GM23338 (cell line): Measurements from ENCODE around the gene INHBB. TPM values are rescaled to one million over a fixed set of nuclear protein-coding genes. Genes with fewer than 3 reads are reported as not detected.

Source experiments
- ATAC-seq: fragments of 200-7000 bp; cut with Tn5 transposase; 3 replicates; pipeline ENCODE4 v1.9.1; 2020
- DNase-seq: peaks from one replicate; pipeline ENCODE4 v3.0.0-alpha.2; 2015; ENCODE audit warnings: low spot score
- H2AFZ ChIP-seq: fragments of 200-600 bp; sonication (generic); 2 replicates; pipeline ENCODE4 v1.8.0; 2016; ENCODE audit warnings: antibody characterized with exemption, mild to moderate bottlenecking, moderate library complexity
- H3F3A ChIP-seq: fragments of 200-600 bp; sonication (generic); replicated peaks from 2 replicates; pipeline ENCODE4 v1.8.0; 2017; ENCODE audit warnings: antibody characterized with exemption, mixed run types, low read depth
- H3K27ac ChIP-seq: fragments of 200-600 bp; sonication (generic); 2 replicates; pipeline ENCODE4 v1.6.1; 2016; ENCODE audit warnings: low read depth
- H3K27me3 ChIP-seq: fragments of 200-600 bp; sonication (generic); 2 replicates; pipeline ENCODE4 v1.8.0; 2016; ENCODE audit warnings: mild to moderate bottlenecking, mixed run types, moderate library complexity; ENCODE audit not compliant: insufficient read depth
- H3K36me3 ChIP-seq: fragments of 200-600 bp; sonication (generic); 2 replicates; pipeline ENCODE4 v1.8.0; 2016; ENCODE audit warnings: mild to moderate bottlenecking; ENCODE audit not compliant: insufficient read depth
- H3K4me1 ChIP-seq: fragments of 200-600 bp; sonication (generic); 2 replicates; pipeline ENCODE4 v1.8.0; 2016; ENCODE audit warnings: mild to moderate bottlenecking, moderate library complexity; ENCODE audit not compliant: insufficient read depth
- H3K4me2 ChIP-seq: fragments of 200-600 bp; sonication (generic); 2 replicates; pipeline ENCODE4 v1.7.1; 2017; ENCODE audit warnings: mixed run types
- H3K4me3 ChIP-seq: fragments of 200-600 bp; sonication (generic); 2 replicates; pipeline ENCODE4 v1.6.1; 2016; ENCODE audit warnings: mixed run types
- H3K79me2 ChIP-seq: fragments of 200-600 bp; sonication (generic); replicated peaks from 2 replicates; pipeline ENCODE4 v1.8.0; 2017; ENCODE audit warnings: mild to moderate bottlenecking; ENCODE audit not compliant: insufficient read depth
- H3K9me2 ChIP-seq: fragments of 200-600 bp; sonication (generic); 2 replicates; pipeline ENCODE4 v1.8.0; 2017; ENCODE audit not compliant: insufficient read depth
- H4K20me1 ChIP-seq: fragments of 200-600 bp; sonication (generic); replicated peaks from 2 replicates; pipeline ENCODE4 v1.8.0; 2017; ENCODE audit warnings: mild to moderate bottlenecking; ENCODE audit not compliant: insufficient read depth
- H3K27ac Mint-ChIP-seq: 2 replicates; pipeline ENCODE4 v1.8.0; 2020; ENCODE audit warnings: inconsistent platforms, mild to moderate bottlenecking, moderate library complexity, mixed read lengths
- H3K27me3 Mint-ChIP-seq: 3 replicates; pipeline ENCODE4 v1.8.0; 2022; ENCODE audit warnings: low read depth, mild to moderate bottlenecking, moderate library complexity, mixed read lengths, inconsistent platforms; ENCODE audit not compliant: insufficient read depth, poor library complexity
- H3K36me3 Mint-ChIP-seq: 3 replicates; pipeline ENCODE4 v1.8.0; 2021; ENCODE audit warnings: low read depth, mild to moderate bottlenecking, inconsistent platforms, moderate library complexity, mixed read lengths
- H3K4me1 Mint-ChIP-seq: 3 replicates; pipeline ENCODE4 v1.8.0; 2020; ENCODE audit warnings: mild to moderate bottlenecking, inconsistent platforms, mixed read lengths
- H3K4me3 Mint-ChIP-seq: 3 replicates; pipeline ENCODE4 v1.8.0; 2021; ENCODE audit warnings: moderate library complexity, mild to moderate bottlenecking, inconsistent platforms, mixed read lengths
- H3K9me3 Mint-ChIP-seq: 3 replicates; pipeline ENCODE4 v1.8.0; 2020; ENCODE audit warnings: moderate library complexity, mild to moderate bottlenecking, inconsistent platforms, mixed read lengths
- CREB1 ChIP-seq: fragments of 250-450 bp; sonication (Bioruptor Pico); IDR thresholded peaks from 2 replicates; pipeline ENCODE4 v1.5.0; 2020; ENCODE audit warnings: low read depth, mild to moderate bottlenecking, moderate library complexity
- EZH2phosphoT487 ChIP-seq: fragments of 200-600 bp; sonication (generic); IDR thresholded peaks from one replicate; pipeline ENCODE4 v1.8.1; 2018; ENCODE audit warnings: antibody characterized with exemption; ENCODE audit not compliant: unreplicated experiment
- JUNB ChIP-seq: IDR thresholded peaks from one replicate; pipeline ENCODE4 v1.6.1; 2016; ENCODE audit warnings: antibody characterized with exemption; ENCODE audit not compliant: unreplicated experiment
- NANOG ChIP-seq: IDR thresholded peaks from 2 replicates; pipeline ENCODE4 v1.6.1; 2016; ENCODE audit warnings: antibody characterized with exemption, borderline replicate concordance
- POLR2AphosphoS5 ChIP-seq: IDR thresholded peaks from 2 replicates; pipeline ENCODE4 v1.6.1; 2016; ENCODE audit warnings: antibody characterized with exemption, low read depth
- polyA plus RNA-seq: library from polyadenylated mRNA; unstranded; fragments of >200 nt; fragmentation: Nextera tagmentation; extraction: Ambion mirVana; gene quantifications from 2 replicates; pipeline ENCODE4 v1.2.1, GENCODE V29; 2016
- total RNA-seq: library from RNA; depleted of rRNA; stranded (reverse); fragments of >200 nt; shearing (Covaris generic); gene quantifications from 2 replicates; pipeline ENCODE4 v1.2.3, GENCODE V29; 2014
- TF ChIP-seq, protein P1 (sequence below): IDR thresholded peaks from 2 replicates; pipeline ENCODE4 v1.6.1; 2016; ENCODE audit warnings: antibody characterized with exemption
- TF ChIP-seq, protein P2 (sequence below), 2 experiments: fragments of 200-600 bp in 1 of 2; sonication (generic) in 1 of 2; conservative IDR thresholded peaks; 2 replicates each; pipeline versions ENCODE4 v1.5.1 to v1.6.1; 2016 to 2017; ENCODE audit warnings: antibody characterized with exemption in 2 of 2, low read depth in 2 of 2, mild to moderate bottlenecking in 2 of 2, moderate library complexity in 1 of 2
- TF ChIP-seq, protein P3 (sequence below): fragments of 250-450 bp; sonication (Bioruptor Pico); IDR thresholded peaks from 2 replicates; pipeline ENCODE4 v1.5.0; 2020; ENCODE audit warnings: mild to moderate bottlenecking, moderate library complexity

INHBB gene
- total and polyA plus RNA-seq, 2 experiments from 2014 or later, result 0.21 TPM; not detected in 1

DNA sequence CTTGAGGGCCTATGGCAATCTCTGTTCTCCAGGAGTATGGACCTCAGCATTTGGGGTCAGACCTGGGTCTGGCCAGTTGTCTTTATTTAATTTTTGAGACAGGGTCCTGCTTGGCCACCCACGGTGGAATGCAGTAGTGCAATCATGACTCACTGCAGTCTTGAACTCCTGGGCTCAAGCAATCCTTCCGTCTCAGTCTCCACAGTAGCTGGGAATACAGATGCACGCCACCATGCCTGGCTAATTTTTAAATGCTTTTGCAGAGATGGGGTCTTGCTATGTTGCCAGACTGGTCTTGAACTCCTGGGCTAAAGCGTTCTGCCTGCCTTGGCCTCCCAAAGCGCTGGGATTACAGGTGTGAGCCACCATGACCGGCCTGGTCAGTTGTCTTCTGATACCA is 46.4 kb upstream of the INHBB start:
- Histone ChIP-seq H3K4me3 (no peak overlapping the region), H3K27ac (no peak overlapping the region), H2AFZ (no peak overlapping the region), H3K36me3 (no peaks in the 10 kb centered on the region), H4K20me1 (no peaks in the 10 kb centered on the region), H3K27me3 (no peaks in the 10 kb centered on the region), H3K4me1 (no peaks in the 10 kb centered on the region), H3F3A (no peaks in the 10 kb centered on the region), H3K79me2 (no peaks in the 10 kb centered on the region), H3K4me2 (no peak overlapping the region), H3K9me2 (no peaks in the 10 kb centered on the region)
- no peak overlapping the region for H3K27ac Mint-ChIP-seq
- ATAC-seq (no peak), DNase-seq (no peak)
- no peak overlapping the region for H3K4me3 Mint-ChIP-seq
- H3K9me3 Mint-ChIP-seq, result no peaks in the 10 kb centered on the region
- H3K4me1 Mint-ChIP-seq, result peaks cover 4% of the 10 kb centered on the region; the same call in 2 of the 3 replicates
- TF ChIP-seq POLR2AphosphoS5, result no peak
- TF ChIP-seq, protein P1, sequence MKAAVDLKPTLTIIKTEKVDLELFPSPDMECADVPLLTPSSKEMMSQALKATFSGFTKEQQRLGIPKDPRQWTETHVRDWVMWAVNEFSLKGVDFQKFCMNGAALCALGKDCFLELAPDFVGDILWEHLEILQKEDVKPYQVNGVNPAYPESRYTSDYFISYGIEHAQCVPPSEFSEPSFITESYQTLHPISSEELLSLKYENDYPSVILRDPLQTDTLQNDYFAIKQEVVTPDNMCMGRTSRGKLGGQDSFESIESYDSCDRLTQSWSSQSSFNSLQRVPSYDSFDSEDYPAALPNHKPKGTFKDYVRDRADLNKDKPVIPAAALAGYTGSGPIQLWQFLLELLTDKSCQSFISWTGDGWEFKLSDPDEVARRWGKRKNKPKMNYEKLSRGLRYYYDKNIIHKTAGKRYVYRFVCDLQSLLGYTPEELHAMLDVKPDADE, result no peak
- H3K27me3 Mint-ChIP-seq, result peaks cover 4% of the 10 kb centered on the region
- H3K36me3 Mint-ChIP-seq, result no peaks in the 10 kb centered on the region

DNA sequence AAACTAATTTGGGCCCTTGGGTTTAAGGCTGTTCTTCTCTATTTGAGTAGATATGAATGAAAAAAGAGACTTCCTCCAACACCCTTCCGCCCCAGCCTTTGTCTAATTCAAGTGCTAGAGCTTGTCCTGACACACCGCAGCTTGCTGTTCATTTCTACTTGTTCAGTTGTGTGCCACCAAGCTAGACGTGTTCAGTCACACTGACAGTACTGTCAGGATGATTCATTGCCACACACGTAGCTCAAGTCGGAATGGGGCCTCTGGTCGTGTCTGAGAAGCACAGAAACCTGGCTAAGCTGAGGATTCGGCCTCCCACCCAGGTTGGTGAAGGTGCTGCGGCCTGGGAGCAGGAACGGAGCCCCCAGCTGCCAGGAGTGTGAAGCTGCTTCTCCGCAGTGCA is 45.6 kb upstream of the INHBB start:
- Mint-ChIP-seq H3K9me3 (no peaks in the 10 kb centered on the region), H3K27ac (no peak overlapping the region), H3K36me3 (no peaks in the 10 kb centered on the region), H3K4me1 (peaks cover 4% of the 10 kb centered on the region; the same call in 2 of the 3 replicates), H3K27me3 (peaks cover 7% of the 10 kb centered on the region), H3K4me3 (no peak overlapping the region)
- Histone ChIP-seq H3F3A (no peaks in the 10 kb centered on the region), H3K27ac (no peak overlapping the region), H3K36me3 (no peaks in the 10 kb centered on the region), H3K27me3 (no peaks in the 10 kb centered on the region), H4K20me1 (no peaks in the 10 kb centered on the region), H3K79me2 (no peaks in the 10 kb centered on the region), H3K9me2 (no peaks in the 10 kb centered on the region), H3K4me2 (no peak overlapping the region), H3K4me3 (no peak overlapping the region), H2AFZ (no peak overlapping the region), H3K4me1 (no peaks in the 10 kb centered on the region)
- DNase-seq (no peak), ATAC-seq (no peak)
- no peak for TF ChIP-seq NANOG
- TF ChIP-seq, protein P2, sequence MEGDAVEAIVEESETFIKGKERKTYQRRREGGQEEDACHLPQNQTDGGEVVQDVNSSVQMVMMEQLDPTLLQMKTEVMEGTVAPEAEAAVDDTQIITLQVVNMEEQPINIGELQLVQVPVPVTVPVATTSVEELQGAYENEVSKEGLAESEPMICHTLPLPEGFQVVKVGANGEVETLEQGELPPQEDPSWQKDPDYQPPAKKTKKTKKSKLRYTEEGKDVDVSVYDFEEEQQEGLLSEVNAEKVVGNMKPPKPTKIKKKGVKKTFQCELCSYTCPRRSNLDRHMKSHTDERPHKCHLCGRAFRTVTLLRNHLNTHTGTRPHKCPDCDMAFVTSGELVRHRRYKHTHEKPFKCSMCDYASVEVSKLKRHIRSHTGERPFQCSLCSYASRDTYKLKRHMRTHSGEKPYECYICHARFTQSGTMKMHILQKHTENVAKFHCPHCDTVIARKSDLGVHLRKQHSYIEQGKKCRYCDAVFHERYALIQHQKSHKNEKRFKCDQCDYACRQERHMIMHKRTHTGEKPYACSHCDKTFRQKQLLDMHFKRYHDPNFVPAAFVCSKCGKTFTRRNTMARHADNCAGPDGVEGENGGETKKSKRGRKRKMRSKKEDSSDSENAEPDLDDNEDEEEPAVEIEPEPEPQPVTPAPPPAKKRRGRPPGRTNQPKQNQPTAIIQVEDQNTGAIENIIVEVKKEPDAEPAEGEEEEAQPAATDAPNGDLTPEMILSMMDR (conservative IDR thresholded peaks at IDR 0.05; ENCODE audit: low read depth in 2 of 2), result 0 out of 4 replicates have a peak, but pooled peaks of 1 of the 2 experiments have one; percentile 1

DNA sequence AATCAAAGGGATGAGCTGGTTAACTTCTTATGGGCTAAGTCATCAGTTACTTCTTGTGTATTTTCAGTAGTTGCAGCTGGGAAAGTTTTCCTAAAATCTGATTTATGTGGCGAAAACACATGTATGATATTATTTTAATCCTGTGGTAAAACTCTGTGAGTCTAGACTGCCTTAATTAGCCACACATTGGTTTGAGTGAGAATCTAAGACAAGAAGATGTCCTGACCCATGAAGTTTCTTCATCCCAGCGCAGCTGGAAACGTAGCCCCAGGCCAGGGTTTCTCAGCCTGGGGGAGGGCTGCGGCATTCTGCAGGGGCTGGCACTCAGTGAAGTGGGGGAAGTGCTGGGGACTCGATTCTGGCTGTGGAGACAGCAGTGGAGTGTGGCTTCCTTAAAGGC is 44.7 kb upstream of the INHBB start:
- ATAC-seq, result no peak
- Mint-ChIP-seq H3K36me3 (no peaks in the 10 kb centered on the region), H3K27me3 (peaks cover 9% of the 10 kb centered on the region), H3K27ac (no peak overlapping the region), H3K4me1 (peaks cover 4% of the 10 kb centered on the region; the same call in 2 of the 3 replicates), H3K9me3 (no peaks in the 10 kb centered on the region; the same call in 2 of the 3 replicates), H3K4me3 (no peak overlapping the region)
- Histone ChIP-seq H3K4me2 (no peak overlapping the region), H3K36me3 (no peaks in the 10 kb centered on the region), H4K20me1 (no peaks in the 10 kb centered on the region; the same call in 1 of the 2 replicates), H3K27ac (no peak overlapping the region), H3F3A (no peaks in the 10 kb centered on the region), H3K9me2 (no peaks in the 10 kb centered on the region), H3K4me1 (no peaks in the 10 kb centered on the region), H2AFZ (no peak overlapping the region), H3K27me3 (no peaks in the 10 kb centered on the region), H3K79me2 (no peaks in the 10 kb centered on the region), H3K4me3 (no peak overlapping the region)
- no peak for DNase-seq
- TF ChIP-seq EZH2phosphoT487, result no peak
- TF ChIP-seq NANOG, result no peak
- TF ChIP-seq JUNB, result no peak
- TF ChIP-seq POLR2AphosphoS5, result no peak
- TF ChIP-seq, protein P3, sequence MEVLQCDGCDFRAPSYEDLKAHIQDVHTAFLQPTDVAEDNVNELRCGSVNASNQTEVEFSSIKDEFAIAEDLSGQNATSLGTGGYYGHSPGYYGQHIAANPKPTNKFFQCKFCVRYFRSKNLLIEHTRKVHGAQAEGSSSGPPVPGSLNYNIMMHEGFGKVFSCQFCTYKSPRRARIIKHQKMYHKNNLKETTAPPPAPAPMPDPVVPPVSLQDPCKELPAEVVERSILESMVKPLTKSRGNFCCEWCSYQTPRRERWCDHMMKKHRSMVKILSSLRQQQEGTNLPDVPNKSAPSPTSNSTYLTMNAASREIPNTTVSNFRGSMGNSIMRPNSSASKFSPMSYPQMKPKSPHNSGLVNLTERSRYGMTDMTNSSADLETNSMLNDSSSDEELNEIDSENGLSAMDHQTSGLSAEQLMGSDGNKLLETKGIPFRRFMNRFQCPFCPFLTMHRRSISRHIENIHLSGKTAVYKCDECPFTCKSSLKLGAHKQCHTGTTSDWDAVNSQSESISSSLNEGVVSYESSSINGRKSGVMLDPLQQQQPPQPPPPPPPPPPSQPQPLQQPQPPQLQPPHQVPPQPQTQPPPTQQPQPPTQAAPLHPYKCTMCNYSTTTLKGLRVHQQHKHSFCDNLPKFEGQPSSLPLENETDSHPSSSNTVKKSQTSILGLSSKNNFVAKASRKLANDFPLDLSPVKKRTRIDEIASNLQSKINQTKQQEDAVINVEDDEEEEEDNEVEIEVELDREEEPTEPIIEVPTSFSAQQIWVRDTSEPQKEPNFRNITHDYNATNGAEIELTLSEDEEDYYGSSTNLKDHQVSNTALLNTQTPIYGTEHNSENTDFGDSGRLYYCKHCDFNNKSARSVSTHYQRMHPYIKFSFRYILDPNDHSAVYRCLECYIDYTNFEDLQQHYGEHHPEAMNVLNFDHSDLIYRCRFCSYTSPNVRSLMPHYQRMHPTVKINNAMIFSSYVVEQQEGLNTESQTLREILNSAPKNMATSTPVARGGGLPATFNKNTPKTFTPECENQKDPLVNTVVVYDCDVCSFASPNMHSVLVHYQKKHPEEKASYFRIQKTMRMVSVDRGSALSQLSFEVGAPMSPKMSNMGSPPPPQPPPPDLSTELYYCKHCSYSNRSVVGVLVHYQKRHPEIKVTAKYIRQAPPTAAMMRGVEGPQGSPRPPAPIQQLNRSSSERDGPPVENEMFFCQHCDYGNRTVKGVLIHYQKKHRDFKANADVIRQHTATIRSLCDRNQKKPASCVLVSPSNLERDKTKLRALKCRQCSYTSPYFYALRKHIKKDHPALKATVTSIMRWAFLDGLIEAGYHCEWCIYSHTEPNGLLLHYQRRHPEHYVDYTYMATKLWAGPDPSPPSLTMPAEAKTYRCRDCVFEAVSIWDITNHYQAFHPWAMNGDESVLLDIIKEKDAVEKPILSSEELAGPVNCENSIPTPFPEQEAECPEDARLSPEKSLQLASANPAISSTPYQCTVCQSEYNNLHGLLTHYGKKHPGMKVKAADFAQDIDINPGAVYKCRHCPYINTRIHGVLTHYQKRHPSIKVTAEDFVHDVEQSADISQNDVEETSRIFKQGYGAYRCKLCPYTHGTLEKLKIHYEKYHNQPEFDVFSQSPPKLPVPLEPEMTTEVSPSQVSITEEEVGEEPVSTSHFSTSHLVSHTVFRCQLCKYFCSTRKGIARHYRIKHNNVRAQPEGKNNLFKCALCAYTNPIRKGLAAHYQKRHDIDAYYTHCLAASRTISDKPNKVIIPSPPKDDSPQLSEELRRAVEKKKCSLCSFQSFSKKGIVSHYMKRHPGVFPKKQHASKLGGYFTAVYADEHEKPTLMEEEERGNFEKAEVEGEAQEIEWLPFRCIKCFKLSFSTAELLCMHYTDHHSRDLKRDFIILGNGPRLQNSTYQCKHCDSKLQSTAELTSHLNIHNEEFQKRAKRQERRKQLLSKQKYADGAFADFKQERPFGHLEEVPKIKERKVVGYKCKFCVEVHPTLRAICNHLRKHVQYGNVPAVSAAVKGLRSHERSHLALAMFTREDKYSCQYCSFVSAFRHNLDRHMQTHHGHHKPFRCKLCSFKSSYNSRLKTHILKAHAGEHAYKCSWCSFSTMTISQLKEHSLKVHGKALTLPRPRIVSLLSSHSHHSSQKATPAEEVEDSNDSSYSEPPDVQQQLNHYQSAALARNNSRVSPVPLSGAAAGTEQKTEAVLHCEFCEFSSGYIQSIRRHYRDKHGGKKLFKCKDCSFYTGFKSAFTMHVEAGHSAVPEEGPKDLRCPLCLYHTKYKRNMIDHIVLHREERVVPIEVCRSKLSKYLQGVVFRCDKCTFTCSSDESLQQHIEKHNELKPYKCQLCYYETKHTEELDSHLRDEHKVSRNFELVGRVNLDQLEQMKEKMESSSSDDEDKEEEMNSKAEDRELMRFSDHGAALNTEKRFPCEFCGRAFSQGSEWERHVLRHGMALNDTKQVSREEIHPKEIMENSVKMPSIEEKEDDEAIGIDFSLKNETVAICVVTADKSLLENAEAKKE, result no peak
- no peak for TF ChIP-seq CREB1 (CRISPR knock-in tag)
